GM19463 (cell line): ENCODE data around the gene RHBDF1.
A peak's percentile ranks its signal among the peaks of the same experiment; 100 is the strongest.

Experiments
- ATAC-seq: cut with Tn5 transposase; IDR thresholded peaks from one replicate; pipeline ENCODE4 v1.9.1; 2021; ENCODE audit warnings: mild to moderate bottlenecking, moderate library complexity; ENCODE audit not compliant: unreplicated experiment

The RHBDF1 gene

DNA sequence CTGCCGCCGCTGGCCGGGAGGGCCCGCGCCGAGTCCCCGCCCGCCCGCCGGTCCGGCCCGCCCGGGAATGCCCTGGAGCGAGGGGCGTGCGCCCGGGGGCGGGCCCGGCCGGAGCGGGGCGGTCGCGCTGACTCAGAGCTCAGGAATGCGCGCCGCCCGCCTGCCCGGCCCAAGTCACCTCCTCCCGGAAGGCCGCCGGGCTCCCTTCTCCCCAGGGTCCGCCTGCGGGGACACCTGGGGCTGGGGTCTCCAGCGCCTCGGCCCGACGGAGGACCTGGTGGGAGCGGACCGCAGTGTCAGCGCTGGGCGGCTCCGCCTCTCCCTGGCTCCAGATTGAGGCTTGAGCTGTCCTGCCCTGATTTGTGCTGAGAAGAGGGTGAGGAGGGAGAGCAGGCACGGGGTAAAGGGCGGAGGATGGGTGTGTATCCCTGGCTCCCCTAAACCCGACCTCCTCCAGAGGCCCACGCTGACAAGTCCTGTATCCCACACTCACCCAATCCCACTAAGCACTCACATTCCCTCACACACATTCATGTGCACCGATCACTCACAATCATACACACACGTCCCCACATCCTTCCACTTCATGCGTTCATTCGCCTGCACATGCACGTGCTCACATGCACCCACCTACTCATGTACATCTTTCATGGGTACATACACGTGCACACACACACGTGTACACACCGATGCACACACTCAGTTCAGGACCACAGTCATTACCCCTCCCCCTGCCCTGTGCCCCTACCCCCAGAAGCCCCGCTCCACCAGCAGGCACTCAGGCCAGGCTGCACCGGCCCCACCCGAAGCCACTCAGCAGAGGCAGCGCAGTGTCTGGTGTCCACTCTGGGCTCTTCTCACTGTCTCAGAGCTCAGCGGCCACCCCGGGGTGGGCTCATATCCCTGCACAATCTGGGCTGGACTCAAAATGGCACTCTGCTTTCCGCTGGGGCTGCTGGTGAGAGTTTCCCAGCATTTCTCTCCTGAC, at the start of gene RHBDF1:
RHBDF1 (minus strand) TSS at position 71 of the 988 bp plus-strand sequence. CDS start 7,616 bp downstream, outside the sequence.
- ATAC-seq, result no peak

GRCh38 chr16:120756-121155, 48.3 kb upstream of the RHBDF1 start:
- ATAC-seq, result no peak

DNA sequence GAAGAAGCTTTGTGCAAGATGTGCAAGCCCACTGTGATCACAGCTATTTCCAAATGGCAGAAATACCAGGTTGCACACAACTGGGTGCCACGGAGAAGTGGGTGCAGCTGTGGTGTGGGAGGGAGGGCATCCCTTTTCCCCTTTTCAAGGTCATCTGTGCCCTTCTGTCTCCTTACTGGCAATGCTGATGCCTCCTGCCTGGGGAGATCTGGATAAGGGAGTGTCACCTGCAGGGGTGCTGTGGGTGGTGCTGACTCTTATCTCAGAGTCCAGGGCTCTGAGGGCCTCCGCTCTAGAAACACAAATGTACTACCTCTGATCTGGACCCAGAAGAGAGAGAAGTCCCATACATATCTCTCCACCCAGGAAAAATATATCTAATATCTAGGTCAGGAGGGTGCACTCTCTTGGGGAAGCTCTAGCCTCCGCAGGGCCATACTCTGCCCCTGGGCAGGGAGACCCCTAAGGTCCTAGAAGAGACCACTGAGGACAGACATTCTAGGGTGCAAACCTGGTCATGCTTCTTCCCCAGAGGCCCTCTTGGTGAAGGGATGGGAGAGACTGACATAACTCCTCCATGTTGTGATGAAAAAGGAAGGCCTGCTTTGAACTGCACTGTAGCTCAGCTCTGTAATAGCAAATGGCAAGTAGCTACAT, 47.5 kb upstream of the RHBDF1 start:
- no peak for ATAC-seq

DNA sequence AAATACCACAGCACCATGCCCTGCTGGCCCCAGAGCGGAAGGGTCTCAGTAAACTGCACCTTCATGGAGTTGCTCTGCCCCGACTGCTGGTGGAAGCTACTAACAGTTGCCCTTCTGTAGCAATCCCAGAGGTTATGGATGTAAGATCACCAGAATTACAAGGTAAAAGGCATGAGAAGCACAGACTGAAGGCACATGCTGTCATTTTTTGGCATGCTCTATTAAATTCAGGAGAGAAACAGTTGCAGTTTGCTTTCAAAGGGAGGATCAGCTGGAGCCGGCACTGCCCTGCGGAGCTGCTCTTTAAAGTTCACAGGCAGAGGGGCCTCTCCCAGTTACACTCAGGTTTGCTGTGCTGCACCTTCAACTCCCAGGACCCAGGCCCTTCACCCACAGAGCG, 46.9 kb upstream of the RHBDF1 start:
- no peak for ATAC-seq

DNA sequence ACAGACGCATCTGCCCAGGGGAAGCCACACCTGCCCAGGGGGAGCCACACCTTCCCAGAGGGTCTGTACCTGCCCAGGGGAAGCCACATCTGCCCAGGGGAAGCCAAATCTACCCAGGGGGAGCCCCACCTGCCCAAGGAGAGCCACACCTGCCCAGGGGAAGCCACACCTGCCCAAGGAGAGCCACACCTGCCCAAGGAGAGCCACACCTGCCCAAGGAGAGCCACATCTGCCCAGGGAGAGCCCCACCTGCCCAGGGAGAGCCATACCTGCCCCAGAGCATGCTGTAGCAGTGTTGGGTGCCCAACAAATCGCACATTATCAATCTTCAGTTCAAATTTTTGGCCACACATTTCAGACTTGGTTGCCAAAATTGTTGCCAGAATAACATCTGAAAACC, 46.4 kb upstream of the RHBDF1 start:
- no peak for ATAC-seq

GRCh38 chr16:117379-118365, 45.2 kb upstream of the RHBDF1 start:
- no peak for ATAC-seq

GRCh38 chr16:116015-116414, 43.6 kb upstream of the RHBDF1 start:
- ATAC-seq, result no peak

DNA sequence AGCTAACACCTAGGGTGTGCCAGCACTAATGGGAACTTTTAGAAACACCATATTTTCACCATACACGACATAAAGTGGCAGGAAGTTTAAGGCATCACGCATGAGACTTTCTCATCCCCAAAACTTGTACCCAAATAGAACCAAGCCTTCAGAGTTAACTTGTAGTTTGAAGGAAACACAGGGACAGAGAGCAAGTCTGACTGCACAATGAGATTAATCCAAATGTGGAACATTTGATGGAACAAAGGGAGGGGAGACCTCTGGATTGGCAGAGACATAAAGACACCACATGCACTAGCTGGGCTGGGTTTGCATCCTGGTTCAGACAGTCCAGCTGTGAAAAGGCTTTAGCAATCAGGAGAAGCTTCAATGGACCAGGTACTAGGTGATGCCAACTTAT, 41.9 kb upstream of the RHBDF1 start:
- no peak for ATAC-seq

GRCh38 chr16:112153-112840, 39.9 kb upstream of the RHBDF1 start:
- no peak for ATAC-seq

DNA sequence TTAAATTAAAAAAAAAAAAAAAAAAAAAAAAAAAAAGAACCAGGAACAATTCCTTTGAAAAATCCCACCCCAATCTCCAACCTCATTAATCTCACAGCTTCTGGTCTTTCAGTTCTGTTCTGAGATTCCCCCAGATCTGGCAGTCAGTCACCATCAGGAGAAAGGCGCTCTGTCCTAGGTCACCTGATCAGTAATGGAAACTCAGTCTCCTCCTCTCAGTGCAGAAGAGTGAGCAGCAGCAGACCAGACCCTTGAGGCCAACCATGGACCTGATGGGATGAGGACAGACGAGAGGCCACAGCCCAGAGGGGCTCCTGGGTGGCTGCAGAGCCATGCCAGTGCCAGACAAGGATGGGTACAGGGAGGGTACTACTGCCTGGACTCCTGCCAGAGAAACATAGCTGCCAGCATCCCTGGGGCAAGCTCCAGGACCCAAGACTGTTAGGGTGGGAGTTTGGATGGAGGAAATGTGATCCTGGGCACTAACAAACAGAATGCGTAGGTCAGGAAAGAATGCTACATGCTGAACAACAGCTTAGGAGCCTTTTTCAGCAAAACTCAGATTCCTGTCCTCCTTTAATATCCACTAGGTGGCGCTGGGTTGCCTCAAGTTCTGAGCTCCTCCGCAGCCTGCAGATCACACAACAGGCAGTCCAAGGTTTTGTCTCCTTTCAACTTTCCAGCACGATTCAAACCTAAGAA, 34.3 kb upstream of the RHBDF1 start:
- no peak for ATAC-seq

GRCh38 chr16:105521-105920, 33.1 kb upstream of the RHBDF1 start:
- no peak for ATAC-seq

DNA sequence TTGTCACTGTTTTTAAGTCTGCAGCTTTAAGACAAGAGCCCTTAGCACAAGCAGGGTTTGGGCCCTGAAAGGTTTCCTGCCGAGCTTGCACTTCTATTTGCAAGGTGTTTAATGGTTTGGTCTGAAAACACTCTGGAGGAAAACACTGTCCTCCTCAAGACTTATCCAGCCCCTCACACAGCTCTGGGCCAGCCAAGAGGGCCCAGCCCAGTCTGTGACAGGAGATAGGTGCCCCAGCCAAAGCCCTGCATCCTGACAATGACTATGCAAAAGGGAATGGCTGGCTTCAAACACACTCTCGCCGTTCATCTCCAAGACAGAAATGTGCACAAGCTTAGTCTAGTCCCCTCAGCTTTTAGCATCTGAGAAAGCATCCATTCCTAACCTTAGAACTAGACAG, 32.5 kb upstream of the RHBDF1 start:
- no peak for ATAC-seq

DNA sequence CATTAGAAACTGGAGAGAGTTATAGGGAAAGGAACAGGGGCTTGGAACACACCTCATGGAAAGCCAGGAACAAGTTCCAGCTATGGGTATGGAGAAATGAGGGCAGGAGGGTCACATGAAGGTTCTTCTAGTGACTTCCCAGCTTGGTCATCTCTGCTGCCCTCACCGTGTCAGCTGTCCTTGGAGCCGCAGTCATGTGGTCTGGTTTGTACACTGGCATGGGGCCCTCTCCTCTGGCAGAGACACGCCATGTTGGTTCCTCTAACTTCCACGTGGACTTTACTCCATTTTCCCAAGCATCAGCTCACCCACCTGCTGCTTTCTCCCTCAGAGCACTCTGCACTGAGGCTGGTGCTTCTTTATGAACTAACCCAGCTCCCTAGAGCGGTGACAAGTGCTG, 31.9 kb upstream of the RHBDF1 start:
- ATAC-seq, result no peak

- no peak for ATAC-seq
Measured at GRCh38 chr16:102060-102855, 29.8 kb upstream of the RHBDF1 start.

GRCh38 chr16:101586-101985, 29.2 kb upstream of the RHBDF1 start:
- no peak for ATAC-seq

GRCh38 chr16:100989-101388, 28.6 kb upstream of the RHBDF1 start:
- ATAC-seq, result no peak

GRCh38 chr16:97822-98221, 25.4 kb upstream of the RHBDF1 start:
- no peak for ATAC-seq

DNA sequence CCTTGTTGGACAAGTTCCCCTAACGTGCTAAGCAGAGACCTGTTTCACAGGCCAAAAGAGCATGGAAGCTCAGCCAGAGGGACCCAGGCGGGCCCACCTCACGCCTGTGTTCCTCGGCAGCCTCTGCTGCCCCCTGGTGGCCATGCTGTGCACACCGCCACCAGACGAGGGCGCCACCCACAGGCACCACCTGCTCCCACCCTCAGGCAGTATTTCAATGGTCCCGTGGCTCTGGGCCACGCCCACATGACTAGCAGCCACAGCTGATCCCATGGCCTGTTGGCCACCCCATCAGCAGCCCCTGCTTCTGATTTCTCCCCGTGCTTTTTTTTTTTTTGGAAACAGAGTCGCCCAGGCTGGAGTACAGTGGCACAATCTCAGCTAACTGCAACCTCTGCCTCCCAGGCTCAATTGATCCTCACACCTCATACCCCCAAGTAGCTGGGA, 24.5 kb upstream of the RHBDF1 start:
- ATAC-seq, result peak; percentile 65

- no peak for ATAC-seq
Measured at GRCh38 chr16:94918-95265, 22.5 kb upstream of the RHBDF1 start.
